NCI-H2107 treated with DMSO at 0.1 percent for 48 hours (cell line): Measurements from ENCODE around the gene RNASE4.
"Not testable (repeated sequence)": the region's sequence is repeated elsewhere in the genome, so short reads cannot be mapped to it uniquely, and the experiment has no call there.

Experiments
- DNase-seq: peaks from one replicate; lab custom pipeline; 2025; ENCODE audit not compliant: unreplicated experiment; lab: John Stamatoyannopoulos, UW

The RNASE4 gene

DNA sequence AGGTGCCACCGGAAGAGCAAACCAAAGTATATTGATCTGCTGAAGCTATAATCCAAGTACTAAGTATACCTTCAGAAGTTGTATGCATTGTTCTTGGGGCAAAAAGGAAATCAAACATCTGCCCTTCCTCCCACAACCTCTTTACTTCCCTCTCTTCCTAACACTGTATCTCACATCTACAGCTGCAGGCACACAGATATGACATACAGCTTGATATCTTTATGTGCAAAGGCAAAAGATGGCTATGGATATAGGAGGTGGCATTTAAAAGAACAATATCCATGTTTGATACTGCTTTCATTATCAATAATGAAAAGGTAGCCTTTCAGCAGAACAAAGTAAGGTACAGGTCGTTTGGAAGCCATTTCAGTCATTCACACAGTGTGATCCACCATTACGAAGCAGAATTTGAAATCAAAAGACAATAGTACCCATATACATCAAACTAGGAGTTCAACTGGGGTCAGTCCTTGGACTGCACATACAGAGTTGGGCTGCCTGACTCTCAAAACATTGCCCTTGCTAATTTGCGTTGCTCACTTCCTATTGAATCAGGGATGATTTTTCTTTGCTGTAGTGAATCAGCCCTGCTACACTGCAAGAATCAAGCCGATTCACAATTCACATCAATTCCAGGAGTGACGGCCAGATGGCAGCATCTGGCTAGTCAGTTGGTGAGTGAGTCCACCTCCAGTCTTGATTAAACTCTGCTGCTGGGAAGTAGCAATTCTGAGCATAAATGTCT is 13.1 kb downstream of the RNASE4 start:
- DNase-seq, result peak; percentile 44

- no peak for DNase-seq
Observed at GRCh38 chr14:20698018-20698329, 13.6 kb downstream of the RNASE4 start.

DNA sequence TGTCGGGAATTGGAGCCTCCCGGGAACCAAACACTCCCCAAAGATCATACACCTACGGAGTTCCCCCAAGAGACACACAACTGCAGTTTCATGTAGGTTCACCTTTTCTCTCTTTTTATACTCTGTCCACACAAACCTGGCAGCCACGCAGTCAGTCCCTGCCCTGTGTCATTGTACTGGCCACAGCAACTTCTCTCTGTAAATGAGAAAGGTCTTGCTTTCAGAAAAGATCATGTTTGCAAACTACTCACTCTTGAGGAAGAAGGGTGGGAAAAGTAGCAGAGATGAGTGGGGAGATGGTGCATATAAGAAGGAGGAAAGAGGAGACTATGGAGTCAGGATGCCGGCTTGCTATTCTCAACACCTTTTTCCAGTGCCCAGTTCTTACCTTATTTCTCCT is 14.6 kb downstream of the RNASE4 start:
- no peak for DNase-seq

DNA sequence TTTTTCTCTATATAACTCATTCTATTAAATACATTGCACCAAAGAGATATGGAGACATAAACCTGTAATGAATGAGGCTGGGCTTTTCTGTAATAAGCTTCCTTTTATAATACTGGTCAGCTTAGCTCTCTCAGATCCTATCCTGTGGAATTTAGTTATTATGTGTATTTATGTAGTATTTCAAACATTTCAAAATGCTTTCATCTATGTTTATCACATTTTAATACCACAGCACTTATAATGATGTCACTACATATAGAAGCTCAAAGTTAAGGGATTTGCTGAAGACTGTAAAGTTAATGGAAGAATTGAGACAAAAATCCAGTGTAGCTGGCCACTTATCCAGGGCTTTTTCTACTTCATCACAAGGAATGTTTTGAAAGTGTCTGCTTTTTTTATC is 15.6 kb downstream of the RNASE4 start:
- no peak for DNase-seq

DNA sequence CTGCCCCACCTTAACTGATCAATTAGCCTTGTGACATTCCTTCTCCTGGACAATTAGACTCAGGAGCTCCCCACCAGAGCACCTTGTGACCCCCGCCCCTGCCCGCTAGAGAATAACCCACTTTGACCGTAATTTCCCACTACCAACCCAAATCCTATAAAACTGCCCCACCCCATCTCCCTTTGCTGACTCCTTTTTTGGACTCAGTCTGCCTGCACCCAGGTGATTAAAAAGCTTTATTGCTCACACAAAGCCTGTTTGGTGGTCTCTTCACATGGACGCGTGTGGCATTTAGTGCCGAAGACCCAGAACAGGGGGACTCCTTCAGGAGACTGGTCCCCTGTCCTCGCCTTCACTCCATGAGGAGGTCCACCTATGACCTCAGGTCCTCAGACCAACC is 16.6 kb downstream of the RNASE4 start:
- not testable (repeated sequence) for DNase-seq

DNA sequence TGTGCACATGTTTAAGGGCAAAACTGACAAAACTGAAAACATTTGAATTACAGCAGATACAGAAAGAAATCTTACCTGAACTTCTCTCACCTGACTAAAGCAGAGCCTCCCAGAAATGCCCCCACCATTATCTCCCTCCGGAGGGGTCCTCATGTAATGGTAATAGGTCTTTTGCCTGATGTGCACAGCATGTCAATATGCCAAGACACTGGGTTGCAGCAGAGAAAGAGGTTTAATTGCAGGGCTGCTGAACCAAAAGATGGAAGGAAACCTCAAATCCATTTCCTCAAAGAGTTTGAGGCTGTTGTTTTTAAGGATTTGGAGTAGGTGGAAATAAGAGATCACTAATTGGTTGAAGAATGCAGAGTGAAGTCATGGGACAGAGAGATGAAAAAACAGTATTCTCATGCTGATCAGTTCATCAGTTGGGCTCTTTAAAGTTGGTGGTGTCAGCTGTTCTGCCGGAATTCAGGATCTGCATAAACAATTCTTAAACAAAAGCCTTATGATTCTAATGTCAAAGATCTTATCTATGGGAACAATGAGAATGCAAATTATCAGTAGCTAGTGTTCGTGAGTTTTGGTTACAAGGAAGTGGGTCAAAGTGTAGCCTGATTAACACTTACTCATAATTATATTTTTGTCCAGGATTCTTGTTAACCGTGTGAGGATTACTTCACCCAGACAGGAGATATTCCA is 22.4 kb downstream of the RNASE4 start:
- DNase-seq, result no peak

- DNase-seq, result no peak
Observed at GRCh38 chr14:20707622-20708021, 23.3 kb downstream of the RNASE4 start.

DNA sequence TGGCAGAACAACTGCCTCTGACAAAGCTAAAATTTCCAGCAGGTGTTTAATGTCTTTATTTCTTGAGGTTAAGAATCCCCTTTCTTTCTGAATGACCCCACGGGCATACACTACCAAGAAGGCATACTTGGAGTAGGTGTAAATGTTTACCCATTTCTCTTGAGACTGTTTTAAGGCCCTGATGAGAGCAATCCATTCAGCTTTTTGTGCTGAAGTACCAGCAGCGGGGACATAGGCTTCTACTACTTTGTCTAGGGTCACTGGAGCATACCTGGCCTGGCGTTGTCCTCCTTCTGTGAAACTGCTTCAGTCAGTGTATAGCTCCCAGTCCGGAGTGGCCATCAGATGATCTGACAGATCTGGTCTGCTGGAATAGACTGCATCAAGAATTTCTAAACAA is 26.9 kb downstream of the RNASE4 start:
- DNase-seq, result no peak

GRCh38 chr14:20711685-20712084 is 27.3 kb downstream of the RNASE4 start:
- no peak for DNase-seq

GRCh38 chr14:20712904-20713303 is 28.5 kb downstream of the RNASE4 start:
- no peak for DNase-seq

DNA sequence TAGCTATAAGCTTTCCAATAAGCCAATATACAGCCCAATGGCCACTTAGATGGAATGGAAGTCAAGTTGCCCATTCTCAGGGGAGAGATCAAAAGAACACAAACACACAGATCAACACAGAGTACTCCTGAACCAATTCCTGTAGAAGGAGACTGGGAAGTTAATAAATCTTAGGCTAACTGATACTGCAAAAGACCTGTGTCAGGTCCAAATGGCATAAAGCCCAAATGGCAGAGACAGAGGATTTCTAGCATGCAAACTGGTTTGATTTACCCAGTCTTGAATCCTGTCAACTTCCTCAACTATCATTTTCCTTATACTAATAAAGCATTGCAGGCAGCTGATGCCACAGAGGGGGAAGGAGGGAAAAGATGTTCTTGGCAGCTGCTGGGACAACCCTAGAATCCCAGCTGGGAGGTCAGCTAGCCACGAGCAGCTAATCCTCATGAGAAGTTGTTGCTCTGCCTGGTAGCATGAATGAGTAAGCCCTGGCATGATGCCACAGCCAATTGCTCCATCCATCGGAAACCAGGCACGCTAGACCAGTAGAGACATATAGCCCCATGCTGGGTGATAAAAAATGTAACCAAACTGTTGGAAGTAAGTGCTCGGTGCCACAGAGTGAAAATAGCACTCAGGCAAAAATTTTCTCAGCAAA is 30.4 kb downstream of the RNASE4 start:
- no peak for DNase-seq

- DNase-seq, result no peak
Observed at GRCh38 chr14:20719777-20720176, 35.4 kb downstream of the RNASE4 start.

DNA sequence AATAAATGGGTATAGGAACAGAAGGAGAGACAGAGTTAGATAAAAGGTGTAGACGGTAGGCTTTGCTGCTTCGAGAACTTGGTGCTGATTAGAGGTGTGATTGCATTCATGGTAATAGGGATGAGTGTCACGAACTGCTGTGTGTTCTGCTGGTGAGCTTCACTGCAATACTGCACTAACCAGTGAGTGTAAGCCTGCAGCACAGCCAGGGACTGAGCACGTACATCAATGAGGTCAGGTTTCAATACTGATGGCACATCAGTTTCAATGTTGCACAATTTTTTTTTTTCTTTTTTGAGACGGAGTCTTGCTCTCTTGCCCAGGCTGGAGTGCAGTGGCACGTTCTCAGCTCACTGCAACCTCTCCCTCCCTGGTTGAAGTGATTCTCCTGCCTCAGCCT is 36.4 kb downstream of the RNASE4 start:
- DNase-seq, result no peak

- no peak for DNase-seq
Observed at GRCh38 chr14:20722016-20722415, 37.7 kb downstream of the RNASE4 start.

- no peak for DNase-seq
Observed at GRCh38 chr14:20723488-20723887, 39.1 kb downstream of the RNASE4 start.

DNA sequence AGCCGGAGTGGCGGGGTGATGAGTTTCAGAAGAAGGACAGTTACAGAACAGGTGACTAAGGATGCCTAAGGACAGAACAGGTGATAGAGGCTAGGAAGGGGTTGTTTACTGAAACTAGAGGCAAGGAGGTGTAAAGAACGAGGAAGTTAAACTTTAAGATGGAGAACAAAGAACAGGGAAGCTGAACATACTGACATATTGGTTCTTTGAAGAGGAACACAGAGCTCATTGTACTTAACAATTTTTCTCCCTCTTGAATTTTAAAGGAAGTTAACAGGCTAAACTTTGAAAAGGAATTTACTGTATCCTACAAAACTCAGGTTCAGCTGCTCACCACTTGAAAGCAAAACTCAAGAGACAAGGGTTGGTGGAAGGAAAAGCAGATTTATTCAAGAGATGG is 41.8 kb downstream of the RNASE4 start:
- DNase-seq, result not testable (repeated sequence)

DNA sequence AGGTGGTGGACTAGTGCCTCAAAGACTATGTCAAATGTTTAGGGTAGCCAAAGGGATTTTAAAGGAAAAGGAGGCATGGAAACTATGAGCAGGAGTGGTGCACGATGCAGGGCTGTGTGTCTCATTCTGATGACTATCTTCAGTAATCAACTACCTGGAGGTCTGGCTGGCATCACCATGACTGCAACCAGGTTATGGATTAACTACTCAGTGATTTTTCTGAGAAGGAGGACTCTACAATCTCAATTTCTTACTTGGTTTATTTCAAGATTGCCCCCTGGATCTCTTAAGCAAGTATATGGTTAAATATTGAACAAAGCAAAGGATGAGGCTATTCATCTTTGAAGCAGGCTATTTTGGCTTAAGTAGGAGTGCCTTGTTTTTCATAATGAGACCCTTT is 42.2 kb downstream of the RNASE4 start:
- DNase-seq, result no peak

DNA sequence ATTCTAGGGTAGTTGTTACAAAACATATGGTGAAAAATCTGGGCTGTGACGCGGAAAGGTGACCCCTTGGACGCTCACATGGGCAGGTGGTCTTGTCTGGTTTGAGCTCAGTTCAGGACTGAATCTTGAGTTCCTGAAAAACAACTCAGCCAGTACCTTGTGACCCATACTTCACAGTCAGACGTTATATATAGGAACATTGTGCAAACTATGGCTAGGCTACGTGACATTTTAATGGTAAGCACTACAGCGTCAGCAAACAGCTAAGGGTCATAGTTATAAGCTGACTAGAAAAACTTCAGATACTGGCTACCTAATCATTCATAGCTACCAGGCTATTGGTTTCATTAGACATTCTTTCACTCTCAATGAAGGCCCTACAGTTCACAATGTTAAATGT is 46.5 kb downstream of the RNASE4 start:
- no peak for DNase-seq

GRCh38 chr14:20732477-20732876 is 48.1 kb downstream of the RNASE4 start:
- no peak for DNase-seq

DNA sequence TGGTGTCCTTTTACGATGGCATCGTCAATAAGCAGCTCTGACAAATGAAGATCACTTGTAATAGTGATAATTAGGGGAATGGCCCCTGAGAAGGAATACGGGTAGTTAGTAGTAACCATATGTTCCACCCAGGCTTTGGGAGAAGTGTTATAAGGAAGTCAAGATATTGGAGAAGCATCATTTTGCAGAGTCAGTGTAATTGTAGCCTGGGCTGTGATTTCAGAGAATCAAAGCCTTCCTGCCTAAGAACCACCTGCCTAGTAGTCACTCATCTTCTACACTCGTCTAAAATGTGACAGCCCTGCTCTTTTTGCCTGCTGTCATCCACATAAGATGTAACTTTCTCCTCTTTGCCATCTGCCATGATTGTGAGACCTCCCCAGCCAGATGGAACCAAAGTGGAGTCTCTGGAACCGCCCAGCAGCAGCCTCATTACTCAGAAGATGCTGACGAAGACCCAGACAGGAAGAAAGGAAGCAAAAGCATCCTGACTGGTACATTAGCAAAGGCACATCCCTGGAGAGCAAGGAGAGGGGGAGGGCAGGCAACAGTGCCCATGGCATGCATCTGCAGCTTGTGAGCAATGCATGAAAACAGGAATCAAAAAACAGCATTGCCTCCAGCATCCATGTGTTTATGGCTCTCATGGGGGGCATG is 48.7 kb downstream of the RNASE4 start:
- DNase-seq, result no peak

GRCh38 chr14:20733684-20734429 is 49.5 kb downstream of the RNASE4 start:
- DNase-seq, result no peak
